ENCODE measurements around the gene IQUB.

DNA sequence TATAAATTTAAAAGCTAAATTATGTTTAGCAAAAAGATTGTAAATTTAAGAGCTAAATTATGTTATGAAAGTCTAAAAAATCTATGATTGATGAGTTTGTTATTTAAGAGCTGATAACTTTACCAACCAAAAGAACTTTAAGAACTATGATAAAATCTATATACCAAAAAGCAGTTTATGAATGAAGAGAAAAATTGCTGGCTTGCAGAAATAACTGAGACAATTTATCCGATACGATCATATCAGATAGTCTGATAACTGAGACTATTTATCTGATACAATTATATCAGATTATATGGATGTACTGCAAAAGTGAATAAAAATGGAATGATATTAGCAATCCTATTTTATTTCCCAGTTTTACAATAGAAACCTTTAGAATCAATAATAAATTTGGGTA, 50.2 kb downstream of the IQUB start:
- TF ChIP-seq CTCF (IDR thresholded peaks at IDR 0.05; ENCODE audit: low read depth, low read length), result no peak
- no peak for TF ChIP-seq EZH2phosphoT487 (IDR thresholded peaks at IDR 0.05; ENCODE audit: low read depth)

All from OCI-LY3 (cell line).